OCI-LY3 (cell line): Measurements from ENCODE around the gene SHC2.

ENCODE experiments used
- EZH2phosphoT487 ChIP-seq: fragments of 200-600 bp; shearing (Covaris generic); IDR thresholded peaks from 2 replicates; pipeline ENCODE4 v1.6.1; 2018; ENCODE audit warnings: antibody characterized with exemption, mixed run types, low read depth
- TF ChIP-seq, protein P1 (sequence below): fragments of 200-600, 300-600 bp; sonication (generic); IDR thresholded peaks from 2 replicates; pipeline ENCODE4 v1.5.1; 2014; ENCODE audit warnings: antibody characterized with exemption, low read length, low read depth

DNA sequence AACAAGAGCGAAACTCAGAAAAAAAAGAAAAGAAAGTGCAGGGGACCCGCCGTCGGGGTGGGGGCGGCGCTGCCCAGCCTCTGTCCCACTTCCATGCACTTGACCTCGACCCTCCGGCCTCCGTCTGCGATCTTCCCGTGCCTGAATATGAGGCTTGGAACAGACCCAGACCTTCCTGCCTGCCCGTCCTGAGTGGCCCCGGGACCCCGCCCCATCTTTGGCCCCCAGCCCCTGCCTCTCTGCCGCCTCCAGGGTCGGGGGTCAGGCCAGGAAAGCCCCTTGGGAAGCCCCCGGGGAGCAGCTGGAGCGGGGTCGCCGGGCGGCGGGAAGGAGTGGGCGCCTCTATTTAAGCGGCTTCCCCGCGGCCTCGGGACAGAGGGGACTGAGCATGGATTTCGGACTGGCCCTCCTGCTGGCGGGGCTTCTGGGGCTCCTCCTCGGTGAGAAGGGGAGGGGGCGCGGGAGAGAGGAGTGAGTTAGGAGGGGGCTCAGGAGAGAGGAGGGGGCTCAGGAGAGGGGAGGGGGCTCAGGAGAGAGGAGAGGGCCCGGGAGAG, 35.4 kb upstream of the SHC2 start, which contains the start of gene MADCAM1:
- TF ChIP-seq, protein P1, sequence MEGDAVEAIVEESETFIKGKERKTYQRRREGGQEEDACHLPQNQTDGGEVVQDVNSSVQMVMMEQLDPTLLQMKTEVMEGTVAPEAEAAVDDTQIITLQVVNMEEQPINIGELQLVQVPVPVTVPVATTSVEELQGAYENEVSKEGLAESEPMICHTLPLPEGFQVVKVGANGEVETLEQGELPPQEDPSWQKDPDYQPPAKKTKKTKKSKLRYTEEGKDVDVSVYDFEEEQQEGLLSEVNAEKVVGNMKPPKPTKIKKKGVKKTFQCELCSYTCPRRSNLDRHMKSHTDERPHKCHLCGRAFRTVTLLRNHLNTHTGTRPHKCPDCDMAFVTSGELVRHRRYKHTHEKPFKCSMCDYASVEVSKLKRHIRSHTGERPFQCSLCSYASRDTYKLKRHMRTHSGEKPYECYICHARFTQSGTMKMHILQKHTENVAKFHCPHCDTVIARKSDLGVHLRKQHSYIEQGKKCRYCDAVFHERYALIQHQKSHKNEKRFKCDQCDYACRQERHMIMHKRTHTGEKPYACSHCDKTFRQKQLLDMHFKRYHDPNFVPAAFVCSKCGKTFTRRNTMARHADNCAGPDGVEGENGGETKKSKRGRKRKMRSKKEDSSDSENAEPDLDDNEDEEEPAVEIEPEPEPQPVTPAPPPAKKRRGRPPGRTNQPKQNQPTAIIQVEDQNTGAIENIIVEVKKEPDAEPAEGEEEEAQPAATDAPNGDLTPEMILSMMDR: no peak
- no peak for TF ChIP-seq EZH2phosphoT487
